Lower lobe of right lung (tissue), 2 donors: Measurements from ENCODE around the gene TP53I11. TPM values are rescaled to one million over a fixed set of nuclear protein-coding genes. Genes with fewer than 3 reads are reported as not detected.

Experiments used
- ATAC-seq, 2 donors: fragments of 200-7000 bp; cut with Tn5 transposase; one replicate each; pipeline ENCODE4 v1.9.1; 2020 to 2022; ENCODE audit warnings: mild to moderate bottlenecking in 2 of 2, moderate library complexity in 2 of 2
- DNase-seq: peaks from one replicate; pipeline ENCODE4 v3.0.0-alpha.2; 2020
- H3K27ac ChIP-seq: fragments of 200-600 bp; one replicate; pipeline ENCODE4 v1.8.0; 2022
- H3K27me3 ChIP-seq: fragments of 200-600 bp; one replicate; pipeline ENCODE4 v1.8.0; 2022; ENCODE audit warnings: low read depth
- H3K36me3 ChIP-seq: fragments of 200-600 bp; one replicate; pipeline ENCODE4 v1.8.0; 2022; ENCODE audit warnings: mild to moderate bottlenecking
- H3K4me1 ChIP-seq: fragments of 200-600 bp; one replicate; pipeline ENCODE4 v1.8.0; 2022
- H3K4me3 ChIP-seq: fragments of 200-600 bp; one replicate; pipeline ENCODE4 v1.8.0; 2022; ENCODE audit warnings: mild to moderate bottlenecking
- H3K9me3 ChIP-seq: fragments of 200-600 bp; one replicate; pipeline ENCODE4 v1.8.0; 2022
- CTCF ChIP-seq: fragments of 200-600 bp; IDR thresholded peaks from one replicate; pipeline ENCODE4 v1.8.0; 2022; ENCODE audit warnings: antibody characterized with exemption, mild to moderate bottlenecking
- intact Hi-C: fragments of 100-400 bp; cut with DNase I; formaldehyde crosslinking; loops from one replicate; pipeline ENCODE4 v1.11.0; 2022
- long read RNA-seq: library from polyadenylated mRNA; unstranded; transcript quantifications from one replicate; pipeline ENCODE4 v2.0.0, GENCODE V29; 2021
- total RNA-seq: library from RNA; stranded (reverse); fragmentation: NEBNext Ultra II Directional; extraction: Animal tissue kit (Norgen Biotek cat#: 25700); gene quantifications from one replicate; pipeline ENCODE4 v1.2.1, GENCODE V29; 2021
- donor health status: DM: no; HTN: yes; CAD: no; lungs with severe emphysema.

TP53I11 gene
- 103 TPM for total RNA-seq
- long read RNA-seq, transcript TP53I11-208 (7 exons, 2,647 nt), result major isoform, 11 of 150 reads
- long read RNA-seq, partial matches to known transcripts, result 3 of 150 reads
- long read RNA-seq, other reads (novel, unspliced or antisense), result 136 of 150 reads

- peaks cover 59% of the 10 kb centered on the region for H3K4me1 ChIP-seq
- H3K36me3 ChIP-seq, result peaks cover 7% of the 10 kb centered on the region
- peak within 1 kb of the TSS; percentile 84 for H3K27ac ChIP-seq
- peak; percentile 80 for TF ChIP-seq CTCF
- H3K4me3 ChIP-seq, result peak within 1 kb of the TSS; percentile 90
- no peaks in the 10 kb centered on the region for H3K27me3 ChIP-seq
- peak; percentile 91 for DNase-seq
- H3K9me3 ChIP-seq, result no peaks in the 10 kb centered on the region
- intact Hi-C loops, result no loop called here
- peak; percentile 93 to 94 for ATAC-seq
Observed at GRCh38 chr11:44950625-44951476, at the start of gene TP53I11. TSS of gene TP53I11 (minus strand) at chr11:44950883. CDS start at chr11:44938335, 12,548 bp downstream.

- no peaks in the 10 kb centered on the region for H3K4me1 ChIP-seq
- no peak for TF ChIP-seq CTCF
- no peak for ATAC-seq
- H3K36me3 ChIP-seq, result no peaks in the 10 kb centered on the region
- no peak for DNase-seq
- no peaks in the 10 kb centered on the region for H3K27me3 ChIP-seq
- H3K4me3 ChIP-seq, result no peak overlapping the region
- H3K27ac ChIP-seq, result no peak overlapping the region
- no peaks in the 10 kb centered on the region for H3K9me3 ChIP-seq
- intact Hi-C loops, result no loop called here
Observed at GRCh38 chr11:44999068-44999467, 48.4 kb upstream of the TP53I11 start.

GRCh38 chr11:44998051-44998450 is 47.4 kb upstream of the TP53I11 start:
- Histone ChIP-seq H3K4me3 (no peak overlapping the region), H3K9me3 (no peaks in the 10 kb centered on the region), H3K36me3 (no peaks in the 10 kb centered on the region), H3K27ac (no peak overlapping the region), H3K4me1 (no peaks in the 10 kb centered on the region), H3K27me3 (no peaks in the 10 kb centered on the region)
- intact Hi-C loops, result no loop called here
- ATAC-seq (no peak), DNase-seq (no peak)
- no peak for TF ChIP-seq CTCF

- Histone ChIP-seq H3K4me1 (peaks cover 1% of the 10 kb centered on the region), H3K27ac (no peak overlapping the region), H3K4me3 (no peak overlapping the region), H3K27me3 (no peaks in the 10 kb centered on the region), H3K36me3 (no peaks in the 10 kb centered on the region), H3K9me3 (no peaks in the 10 kb centered on the region)
- intact Hi-C loops, result no loop called here
- ATAC-seq, result no peak
- no peak for TF ChIP-seq CTCF
- DNase-seq, result no peak
Observed at GRCh38 chr11:44997566-44997965, 46.9 kb upstream of the TP53I11 start.

- no peak for ATAC-seq
- no peak for TF ChIP-seq CTCF
- DNase-seq, result no peak
- no peak overlapping the region for H3K4me3 ChIP-seq
- H3K27ac ChIP-seq, result no peak overlapping the region
- H3K27me3 ChIP-seq, result no peaks in the 10 kb centered on the region
- no peaks in the 10 kb centered on the region for H3K36me3 ChIP-seq
- intact Hi-C loops, result no loop called here
- peaks cover 11% of the 10 kb centered on the region for H3K4me1 ChIP-seq
- no peaks in the 10 kb centered on the region for H3K9me3 ChIP-seq
Observed at GRCh38 chr11:44994753-44995152, 44.1 kb upstream of the TP53I11 start.
